NCI-H2171 (cell line): ENCODE results near the gene CD93.

Experiments used
- DNase-seq: peaks from one replicate; lab custom pipeline; 2025; lab: John Stamatoyannopoulos, UW

CD93 gene

GRCh38 chr20:23097636-23098580, 11.8 kb upstream of the CD93 start:
- no peak for DNase-seq

GRCh38 chr20:23096986-23097520, 10.9 kb upstream of the CD93 start:
- no peak for DNase-seq

- DNase-seq = no peak
These were observed 10.0 kb upstream of the CD93 start for GRCh38 chr20:23096097-23096496.

- no peak for DNase-seq
These were observed 9.4 kb upstream of the CD93 start for GRCh38 chr20:23095499-23095898.

GRCh38 chr20:23094927-23095326, 8.8 kb upstream of the CD93 start:
- no peak for DNase-seq

- DNase-seq = no peak
These were observed 8.2 kb upstream of the CD93 start for GRCh38 chr20:23094213-23094896.

GRCh38 chr20:23093613-23094012, 7.5 kb upstream of the CD93 start:
- no peak for DNase-seq

GRCh38 chr20:23092861-23093495, 6.9 kb upstream of the CD93 start:
- no peak for DNase-seq

GRCh38 chr20:23092384-23092756, 6.2 kb upstream of the CD93 start:
- DNase-seq = no peak

GRCh38 chr20:23091721-23092383, 5.7 kb upstream of the CD93 start:
- no peak for DNase-seq

GRCh38 chr20:23090878-23091277, 4.8 kb upstream of the CD93 start:
- DNase-seq = no peak

- DNase-seq = no peak
These were observed 4.0 kb upstream of the CD93 start for GRCh38 chr20:23090147-23090546.

- DNase-seq = no peak
These were observed 2.7 kb upstream of the CD93 start for GRCh38 chr20:23088866-23089265.

- DNase-seq = no peak
These were observed 1.6 kb upstream of the CD93 start for GRCh38 chr20:23087587-23088251.

GRCh38 chr20:23086931-23087411, 847 bp upstream of the CD93 start:
- no peak for DNase-seq

- DNase-seq = no peak
These were observed 578 bp downstream of the CD93 start for GRCh38 chr20:23085436-23086055.

GRCh38 chr20:23084845-23085365, 1.2 kb downstream of the CD93 start:
- no peak for DNase-seq

GRCh38 chr20:23084282-23084844, 1.8 kb downstream of the CD93 start:
- DNase-seq = no peak

- DNase-seq = no peak
These were observed 2.4 kb downstream of the CD93 start for GRCh38 chr20:23083553-23084220.
